OCI-LY7 (cell line): ENCODE data around the gene CYP2F1.

Source experiments
- CTCF ChIP-seq: fragments of 200-600 bp; sonication (generic); conservative IDR thresholded peaks from 2 replicates; pipeline ENCODE4 v1.5.1; 2014; ENCODE audit warnings: mild to moderate bottlenecking, antibody characterized with exemption, low read length, moderate library complexity, mixed read lengths
- EZH2phosphoT487 ChIP-seq: fragments of 200-600 bp; sonication (generic); IDR thresholded peaks from 2 replicates; pipeline ENCODE4 v1.6.1; 2018; ENCODE audit warnings: low read depth, borderline replicate concordance, mild to moderate bottlenecking, mixed run types, antibody characterized with exemption, low read length, moderate library complexity, mixed read lengths

DNA sequence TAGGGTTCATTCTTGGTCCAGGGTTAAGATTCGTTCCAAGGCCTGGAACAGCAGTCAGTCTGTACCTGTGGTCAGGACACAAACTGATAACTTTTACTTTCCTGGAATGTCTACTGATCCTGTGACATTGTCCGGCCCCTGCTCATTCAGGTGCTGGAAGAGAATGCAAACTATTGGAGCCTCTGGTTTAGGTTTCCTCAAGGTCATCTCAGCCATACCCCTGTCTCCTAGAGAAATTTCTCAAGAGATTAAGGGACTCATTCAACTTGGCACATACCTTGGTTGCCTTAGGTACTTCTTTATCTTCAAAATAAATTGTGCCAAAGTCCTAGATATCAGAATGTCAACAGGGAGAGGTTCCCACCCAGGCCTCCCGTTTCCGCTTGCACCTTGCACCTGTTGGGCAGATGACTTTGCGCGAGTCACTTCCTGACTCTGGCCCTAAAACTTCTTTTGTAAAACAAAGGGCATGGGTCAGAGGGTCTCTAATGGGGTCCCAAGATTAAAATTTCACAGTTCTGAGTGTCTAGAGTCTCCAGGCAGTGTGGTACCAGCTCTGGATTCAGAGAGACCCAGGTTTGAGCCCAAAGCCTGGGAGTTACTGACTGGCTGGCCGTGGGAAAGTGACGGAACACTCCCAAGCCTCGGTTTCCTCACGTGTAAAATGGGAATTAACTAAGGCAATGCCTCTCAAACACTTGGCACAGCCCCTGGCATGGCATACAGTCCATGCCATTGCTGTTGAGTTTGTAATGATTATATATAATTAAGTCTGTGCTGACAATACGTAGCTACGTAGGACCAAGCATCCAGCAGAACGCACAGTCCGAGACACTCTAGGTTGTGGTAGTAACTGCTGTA lies 52.9 kb downstream of the CYP2F1 start:
- TF ChIP-seq CTCF (no peak), EZH2phosphoT487 (no peak)
